HS-5 (cell line): ENCODE measurements around the gene CARD18.

Experiments
- DNase-seq: peaks from one replicate; pipeline ENCODE4 v3.0.0-alpha.2; 2012; ENCODE audit warnings: low read depth

Gene CARD18, protein sequence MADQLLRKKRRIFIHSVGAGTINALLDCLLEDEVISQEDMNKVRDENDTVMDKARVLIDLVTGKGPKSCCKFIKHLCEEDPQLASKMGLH

GRCh38 chr11:105139669-105140068, at the start of gene CARD18:
Gene CARD18 (minus strand): TSS chr11:105139769. CDS start chr11:105139726, 43 bp downstream.
- DNase-seq: no peak

- DNase-seq: no peak
Observed at GRCh38 chr11:105183987-105184386, 44.4 kb upstream of the CARD18 start.

DNA sequence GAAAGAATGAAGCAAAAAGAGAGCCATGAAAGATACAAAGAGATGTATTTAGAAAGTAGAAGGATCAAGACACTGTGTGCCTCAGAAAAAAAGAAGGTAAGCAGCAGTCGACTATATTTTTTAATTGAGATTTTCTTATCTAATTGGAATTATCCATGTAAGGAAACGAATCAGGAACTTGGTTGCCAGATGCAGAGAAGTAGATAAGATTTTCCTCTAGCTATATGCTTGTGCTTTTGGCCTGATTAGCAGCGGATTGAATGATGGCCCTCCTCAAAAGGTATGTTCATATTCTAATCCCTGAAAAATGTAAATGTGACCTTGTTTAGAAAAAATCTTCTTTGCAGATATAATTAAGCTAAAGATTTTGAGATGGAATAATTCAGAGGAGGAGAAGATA, 43.9 kb upstream of the CARD18 start:
- DNase-seq: no peak

DNA sequence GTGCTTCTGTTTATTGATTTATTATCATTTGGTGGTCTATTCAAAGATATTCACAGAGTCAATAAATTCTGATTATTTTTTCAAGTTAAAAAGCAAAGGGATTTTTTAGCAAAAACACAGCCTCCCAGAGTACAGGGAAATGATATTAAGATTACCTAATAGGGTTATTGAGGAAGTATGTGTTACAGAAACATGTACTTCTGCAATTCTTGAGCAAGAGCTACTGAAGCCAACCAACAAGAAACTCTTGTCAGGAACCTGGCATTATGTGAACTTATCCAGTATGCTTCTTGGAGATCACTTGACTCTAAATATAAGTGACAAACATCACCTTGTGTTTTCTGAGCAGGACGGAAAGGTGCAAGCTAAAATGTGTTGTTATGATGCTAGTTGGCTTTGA, 42.0 kb upstream of the CARD18 start:
- DNase-seq: no peak

- DNase-seq: no peak
Observed at GRCh38 chr11:105181100-105181499, 41.5 kb upstream of the CARD18 start.

- DNase-seq: no peak
Observed at GRCh38 chr11:105179542-105180278, 40.1 kb upstream of the CARD18 start.

DNA sequence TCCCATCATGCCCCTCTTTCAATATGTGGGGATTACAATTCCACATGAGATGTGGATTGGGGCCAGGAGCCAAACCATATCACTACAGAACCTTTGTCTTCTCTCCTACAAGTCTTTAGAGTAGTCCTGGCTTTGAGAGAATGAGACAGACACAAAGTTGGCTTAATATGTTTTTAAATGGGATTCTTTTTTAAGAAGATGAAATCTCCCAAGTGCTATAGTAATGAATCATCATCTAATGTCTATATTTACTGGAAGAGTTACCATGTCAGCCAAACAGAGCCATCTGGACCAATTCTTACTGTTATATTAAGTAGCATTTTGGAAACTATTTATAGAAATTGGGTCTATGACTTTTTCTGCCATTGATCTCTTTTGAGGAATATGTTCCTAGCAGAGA, 38.1 kb upstream of the CARD18 start:
- DNase-seq: peak; percentile 63

GRCh38 chr11:105168457-105168856, 28.9 kb upstream of the CARD18 start:
- peak; percentile 57 for DNase-seq

GRCh38 chr11:105167244-105167643, 27.7 kb upstream of the CARD18 start:
- DNase-seq: no peak

DNA sequence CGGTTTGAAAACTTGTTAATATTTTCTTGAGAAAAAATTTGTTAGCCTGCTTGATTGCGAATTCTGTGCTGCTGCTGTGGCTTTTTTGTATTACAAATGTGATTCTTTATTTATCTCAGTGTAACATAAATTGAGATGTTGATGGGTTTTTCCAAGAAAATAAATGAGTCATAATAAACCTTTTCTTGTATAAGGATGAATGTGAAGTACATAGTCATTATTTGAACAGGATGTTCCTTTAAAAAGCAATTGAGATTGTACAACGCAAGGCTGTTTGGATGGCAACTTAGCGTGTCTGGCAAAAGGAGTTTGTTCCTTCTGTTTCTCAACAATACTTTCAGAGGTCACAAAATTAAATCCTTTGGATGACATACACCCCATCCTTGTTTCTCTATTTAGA, 24.6 kb upstream of the CARD18 start:
- no peak for DNase-seq

DNA sequence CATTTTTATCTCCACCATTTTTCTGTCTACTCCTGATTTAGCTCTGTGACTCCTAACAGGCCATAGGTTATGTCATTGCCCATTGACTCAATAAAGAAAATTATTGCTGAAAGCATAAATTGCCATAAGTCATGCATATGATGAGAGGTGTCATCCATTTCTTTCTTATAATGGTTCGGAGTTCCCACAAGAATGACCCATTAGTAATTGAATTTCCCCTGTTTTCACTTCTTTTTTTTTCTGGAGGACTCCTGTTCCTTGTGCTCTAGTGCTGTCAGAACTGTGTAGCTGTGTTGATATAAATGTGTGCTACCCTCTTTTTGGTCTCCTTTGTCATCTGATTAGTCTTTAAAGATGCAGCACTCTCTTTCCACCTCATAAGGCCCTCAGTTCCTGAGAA, 22.9 kb upstream of the CARD18 start:
- no peak for DNase-seq

DNA sequence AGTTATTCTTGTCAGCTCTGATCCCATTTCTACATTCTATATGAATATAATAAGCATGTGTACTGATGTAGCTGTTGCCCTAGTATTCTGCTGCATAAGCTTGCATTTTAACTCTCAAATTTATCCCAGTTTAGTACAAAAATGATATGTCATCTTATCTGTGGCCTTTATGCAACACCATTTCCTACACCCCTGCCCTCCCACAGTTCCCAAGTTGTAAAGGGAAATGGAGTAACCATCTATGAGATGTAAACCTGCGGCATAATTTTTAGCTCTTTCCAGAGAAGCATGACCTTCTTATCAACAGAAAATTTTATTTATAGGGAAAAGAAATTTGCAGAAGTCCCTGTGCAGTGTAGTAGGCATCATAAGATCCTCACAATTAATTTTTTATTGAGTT, 18.9 kb upstream of the CARD18 start:
- DNase-seq: no peak

- DNase-seq: no peak
Observed at GRCh38 chr11:105156720-105157119, 17.2 kb upstream of the CARD18 start.

DNA sequence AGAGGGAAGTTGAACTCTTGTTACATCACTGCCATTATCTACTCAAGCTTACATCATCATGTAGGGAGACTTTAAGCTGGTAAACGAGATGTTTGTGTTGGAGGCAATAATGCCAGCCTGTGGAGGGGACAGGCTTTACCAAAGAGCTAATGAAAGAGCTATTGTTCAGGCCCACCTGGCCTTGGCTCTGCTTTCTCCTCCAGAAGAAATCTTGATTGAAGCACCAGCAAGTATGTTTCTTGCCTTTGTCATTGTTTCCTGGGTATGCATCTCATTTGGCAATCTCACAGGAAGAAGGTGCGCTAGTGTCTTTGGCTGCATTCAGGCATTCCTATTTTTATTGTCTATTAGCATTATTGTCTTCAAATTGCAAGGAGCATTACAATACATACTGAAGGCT, 16.7 kb upstream of the CARD18 start:
- DNase-seq: no peak

- DNase-seq: no peak
Observed at GRCh38 chr11:105155679-105156078, 16.1 kb upstream of the CARD18 start.

DNA sequence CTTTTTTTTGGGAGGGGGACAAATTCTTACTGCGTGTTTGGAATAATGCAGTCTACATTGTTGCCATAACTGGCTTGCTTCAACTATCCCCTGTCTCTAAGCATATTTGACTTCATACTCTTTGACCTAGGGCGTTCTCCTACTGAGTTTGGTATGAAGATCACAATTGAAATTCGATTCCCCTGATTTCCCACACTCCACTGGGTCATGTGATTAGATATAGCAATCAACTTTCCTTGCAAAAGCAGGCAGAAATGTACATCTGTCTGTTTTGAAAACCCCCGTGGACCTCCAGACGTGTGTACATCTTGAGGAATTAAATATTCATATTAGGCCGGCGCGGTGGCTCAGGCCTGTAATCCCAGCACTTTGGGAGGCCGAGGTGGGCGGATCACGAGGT, 13.8 kb upstream of the CARD18 start:
- DNase-seq: no peak

DNA sequence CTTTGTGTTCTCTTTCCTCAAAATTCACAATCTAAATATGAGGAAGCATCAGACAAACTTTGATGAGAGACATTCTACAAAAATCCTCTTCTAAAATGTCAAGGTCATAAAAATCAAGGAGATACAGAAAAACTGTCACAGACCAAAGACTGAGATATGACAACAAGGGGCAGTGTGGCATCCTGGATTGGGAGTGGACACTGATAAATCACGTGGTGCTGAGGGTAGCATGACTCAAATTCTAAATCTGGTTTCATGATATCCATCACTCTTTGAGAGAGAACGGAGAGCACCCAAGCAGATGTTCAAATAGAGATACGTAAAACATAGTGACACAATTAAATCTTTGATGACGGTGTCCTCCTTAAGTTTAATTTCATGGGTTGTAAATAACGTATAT, 13.0 kb upstream of the CARD18 start:
- DNase-seq: no peak

DNA sequence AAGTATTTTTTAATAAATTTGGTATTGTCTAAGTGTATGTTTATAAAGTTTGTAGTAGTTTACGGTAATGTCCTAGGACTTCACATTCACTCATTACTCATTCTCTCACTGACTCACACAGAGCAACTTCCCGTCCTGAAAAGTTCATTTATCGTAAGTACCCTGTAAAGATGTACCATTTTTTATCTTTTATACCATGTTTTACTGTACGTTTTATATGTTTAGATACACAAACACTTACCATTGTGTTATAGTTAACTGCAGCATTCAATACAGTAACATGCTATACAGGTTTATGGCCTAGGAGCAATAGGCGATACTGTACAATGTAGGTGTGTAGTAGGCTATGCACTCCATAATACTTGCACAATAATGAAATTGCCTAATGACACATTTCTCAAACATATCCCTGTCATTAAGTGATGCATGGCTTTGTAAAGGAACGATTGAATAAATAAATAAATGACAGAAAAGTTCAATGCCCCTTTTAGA, 12.5 kb upstream of the CARD18 start:
- DNase-seq: peak; percentile 41

- DNase-seq: no peak
Observed at GRCh38 chr11:105149477-105149876, 9.9 kb upstream of the CARD18 start.

GRCh38 chr11:105148241-105148640, 8.7 kb upstream of the CARD18 start:
- no peak for DNase-seq

DNA sequence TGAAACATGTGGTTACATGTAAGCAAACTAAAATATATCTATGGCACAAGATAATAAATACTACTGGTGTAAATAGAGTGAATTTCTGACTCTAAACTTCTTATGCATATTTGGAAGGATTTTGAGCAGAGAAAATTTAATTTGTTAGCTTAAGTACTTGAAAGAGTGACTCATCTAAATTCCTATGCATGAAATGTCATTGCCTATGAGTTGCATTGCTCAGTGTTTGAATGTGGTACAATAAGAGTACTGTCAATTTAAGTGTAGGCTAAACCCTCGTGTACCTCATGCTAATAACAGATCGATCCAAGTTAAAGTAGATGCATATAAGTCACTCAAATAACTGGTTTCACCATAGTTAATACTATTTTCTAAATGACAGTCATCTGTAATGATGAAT, 5.3 kb upstream of the CARD18 start:
- DNase-seq: peak; percentile 56

- DNase-seq: no peak
Observed at GRCh38 chr11:105142167-105142566, 2.6 kb upstream of the CARD18 start.

GRCh38 chr11:105137286-105137685, 2.3 kb downstream of the CARD18 start:
- no peak for DNase-seq

DNA sequence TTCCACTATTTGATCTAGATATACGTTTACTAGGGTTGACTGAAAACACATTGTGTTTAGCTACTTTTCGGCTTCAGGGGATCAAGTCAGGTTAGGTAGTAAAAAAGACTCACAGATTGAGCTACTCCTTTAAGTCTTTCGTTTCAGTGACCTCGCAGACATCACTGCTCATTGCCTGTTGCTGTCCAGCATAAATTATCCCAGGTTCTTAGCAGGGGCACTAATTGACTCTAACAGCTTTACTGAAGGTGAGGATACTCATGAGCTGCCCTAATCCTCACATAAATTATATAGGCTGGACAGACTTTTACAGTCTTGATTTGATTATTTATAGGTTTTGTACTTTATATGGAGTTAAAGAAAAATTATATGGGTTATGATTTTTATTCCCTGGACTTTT, 3.7 kb downstream of the CARD18 start:
- no peak for DNase-seq
